LoVo (cell line): ENCODE measurements around the gene C22orf23.

Experiments
- DNase-seq: peaks from one replicate; pipeline ENCODE4 v3.0.0-alpha.2; 2016; ENCODE audit warnings: low spot score

The C22orf23 gene

DNA sequence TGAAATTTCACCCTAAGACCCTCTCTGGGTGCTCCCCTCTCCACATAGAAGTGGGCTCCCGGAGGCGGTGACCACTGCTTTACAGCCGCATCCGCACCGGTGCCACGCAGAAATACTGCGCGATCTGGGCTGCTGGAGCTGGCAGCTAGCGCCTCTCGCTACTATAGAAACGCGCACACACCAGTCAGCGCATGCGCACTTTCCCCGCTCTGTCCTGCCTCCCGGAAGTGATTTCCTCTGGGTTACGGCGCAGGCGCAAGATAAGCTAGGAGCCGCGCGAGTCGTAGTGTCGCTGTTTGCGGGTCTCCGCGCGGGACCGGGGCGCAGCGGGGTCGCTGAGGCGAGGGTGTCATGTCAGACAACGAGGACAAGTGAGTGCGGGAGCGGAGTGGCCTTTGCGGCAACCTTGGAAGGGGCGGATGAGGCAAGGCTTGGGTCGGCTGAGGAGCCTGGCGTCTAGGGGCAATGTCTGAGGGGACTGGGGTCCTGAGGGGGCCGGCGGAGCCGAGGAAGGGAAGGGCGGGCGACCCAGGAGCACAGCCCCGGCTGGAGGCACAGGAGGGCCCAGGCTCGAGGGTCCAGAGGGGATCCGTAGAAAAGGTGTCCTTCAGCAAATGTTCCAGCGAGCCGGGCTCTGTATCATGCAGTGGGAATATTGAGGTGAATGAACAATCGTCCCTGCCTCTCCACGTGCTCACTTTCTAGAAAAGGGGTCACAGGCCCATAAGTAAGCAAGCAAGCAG is at the start of gene C22orf23, which contains the start of gene POLR2F:
TSS of gene C22orf23 (minus strand) at position 165 of the 743 bp plus-strand sequence. CDS start 452 bp downstream, outside the sequence.
TSS of gene POLR2F (plus strand) at position 263 of the 743 bp plus-strand sequence. CDS start at position 352, 89 bp downstream.
- peak; percentile 98 for DNase-seq

DNA sequence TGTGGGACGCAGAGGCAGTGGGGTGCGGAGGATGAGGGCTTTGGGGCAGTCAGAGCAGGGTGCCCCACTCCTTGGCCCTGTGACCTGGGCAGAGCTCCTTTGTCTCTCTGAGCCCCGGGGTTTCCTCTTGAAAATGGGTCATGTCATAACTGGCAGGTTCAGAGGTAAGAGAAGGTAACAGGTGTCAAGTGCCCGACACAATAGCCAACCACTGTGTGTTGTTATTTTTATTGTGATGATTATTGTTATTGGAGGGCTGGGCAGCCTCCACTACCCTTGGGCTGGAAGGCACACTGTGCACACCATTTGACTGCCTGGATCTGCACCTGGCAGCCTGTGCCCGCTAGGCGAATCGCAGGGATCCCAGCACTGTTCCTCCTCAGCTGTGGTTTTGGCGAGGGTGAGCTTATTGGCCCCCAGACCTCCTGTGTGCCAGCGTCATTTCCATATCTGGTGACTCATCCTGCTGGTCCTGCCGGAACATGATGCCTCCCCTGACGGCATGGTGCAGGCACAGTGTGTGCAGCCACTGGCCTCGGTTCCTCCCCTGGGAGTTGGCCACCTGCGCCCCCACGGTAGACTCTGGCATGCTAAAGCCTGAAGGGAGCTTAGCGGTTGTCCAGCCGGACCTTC is 46.4 kb upstream of the C22orf23 start:
- DNase-seq: peak; percentile 7

- DNase-seq: peak; percentile 36
These were observed 45.8 kb upstream of the C22orf23 start for GRCh38 chr22:37999236-37999635.

DNA sequence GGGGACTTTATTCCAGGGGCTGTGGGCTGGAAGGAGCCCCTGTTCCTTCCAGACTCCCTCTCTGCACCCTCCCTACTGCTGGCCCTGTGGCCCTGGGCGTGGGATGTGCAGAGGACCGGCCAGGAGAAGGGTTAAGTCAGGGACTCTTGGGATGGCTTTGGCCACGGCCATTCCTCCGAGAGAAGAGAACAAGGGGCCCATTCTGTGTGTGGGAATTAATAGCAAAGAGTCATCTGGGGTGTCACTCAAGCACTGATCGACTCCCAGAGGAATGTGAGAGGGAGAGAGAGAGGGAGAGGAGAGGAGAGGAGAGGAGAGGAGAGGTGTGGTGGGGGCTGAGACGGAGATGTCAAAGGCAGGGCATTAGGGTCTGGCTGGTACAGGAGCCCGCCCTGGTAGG is 45.1 kb upstream of the C22orf23 start:
- no peak for DNase-seq

GRCh38 chr22:37996515-37997246 is 43.3 kb upstream of the C22orf23 start:
- DNase-seq: no peak

DNA sequence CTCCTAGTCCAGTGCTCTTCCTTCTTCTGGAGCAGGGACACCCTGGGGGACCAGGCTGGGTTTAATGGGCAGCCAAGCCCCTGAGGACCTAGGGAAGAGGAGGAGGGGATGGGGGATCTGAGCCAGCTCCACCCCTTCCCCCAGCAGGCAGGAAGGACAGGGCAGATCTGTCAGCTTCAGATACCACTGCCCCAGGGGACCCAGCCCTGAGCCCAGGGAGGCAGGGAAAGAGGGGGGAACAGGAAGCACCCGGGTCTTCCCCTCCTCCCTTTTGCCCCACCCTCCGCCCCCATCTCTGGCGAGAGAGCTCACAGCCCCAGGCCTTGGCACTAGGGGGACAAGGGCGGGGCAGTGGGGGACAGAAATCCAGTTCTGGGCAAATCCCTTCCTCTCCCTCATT is 42.7 kb upstream of the C22orf23 start:
- no peak for DNase-seq

GRCh38 chr22:37995460-37995859 is 42.1 kb upstream of the C22orf23 start:
- no peak for DNase-seq

- no peak for DNase-seq
These were observed 41.6 kb upstream of the C22orf23 start for GRCh38 chr22:37994982-37995381.

DNA sequence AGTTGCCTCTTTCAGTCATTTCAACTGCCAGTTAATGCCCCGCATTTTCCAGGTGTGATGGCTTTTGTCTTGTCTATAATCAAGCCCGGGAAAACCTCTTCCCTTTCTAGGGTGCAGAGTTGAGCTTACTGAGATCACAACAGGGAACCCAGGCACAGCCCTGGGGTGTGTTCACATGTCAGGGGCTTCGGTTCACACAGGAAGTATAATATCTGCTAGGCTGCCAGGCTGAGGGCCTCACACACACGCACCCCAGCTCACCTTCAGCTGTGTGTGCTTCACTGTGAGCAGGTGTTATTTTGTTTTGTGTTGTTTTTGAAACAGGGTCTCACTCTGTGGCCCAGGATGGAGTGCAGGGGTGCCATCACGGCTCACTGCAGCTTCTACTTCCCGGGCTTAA is 40.6 kb upstream of the C22orf23 start:
- no peak for DNase-seq

- no peak for DNase-seq
These were observed 38.5 kb upstream of the C22orf23 start for GRCh38 chr22:37991731-37992442.

- no peak for DNase-seq
These were observed 37.5 kb upstream of the C22orf23 start for GRCh38 chr22:37990862-37991261.

GRCh38 chr22:37990301-37990700 is 36.9 kb upstream of the C22orf23 start:
- DNase-seq: no peak

GRCh38 chr22:37989146-37990045 is 36.0 kb upstream of the C22orf23 start:
- DNase-seq: no peak

DNA sequence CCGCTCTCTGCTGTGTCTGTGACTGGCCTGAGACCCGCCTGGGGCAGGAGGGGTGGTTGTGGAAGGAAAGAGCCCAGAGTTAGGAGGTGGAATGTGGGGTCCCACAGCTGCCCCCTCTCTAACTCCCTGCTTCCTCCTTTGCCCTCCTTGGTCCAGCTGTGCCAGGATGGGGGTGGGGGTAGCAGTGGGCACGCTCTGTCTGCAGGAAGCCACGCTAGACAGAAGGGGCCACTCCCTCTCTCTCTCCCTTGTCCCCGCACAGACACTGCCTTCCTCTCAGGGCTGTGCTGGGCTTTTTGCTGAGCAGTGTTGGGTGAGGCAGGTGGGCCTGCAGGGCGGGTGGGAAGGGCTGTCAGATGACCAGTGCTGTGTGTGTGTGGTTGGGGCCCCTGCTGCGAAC is 33.0 kb upstream of the C22orf23 start:
- DNase-seq: no peak

- no peak for DNase-seq
These were observed 32.4 kb upstream of the C22orf23 start for GRCh38 chr22:37985751-37986281.

DNA sequence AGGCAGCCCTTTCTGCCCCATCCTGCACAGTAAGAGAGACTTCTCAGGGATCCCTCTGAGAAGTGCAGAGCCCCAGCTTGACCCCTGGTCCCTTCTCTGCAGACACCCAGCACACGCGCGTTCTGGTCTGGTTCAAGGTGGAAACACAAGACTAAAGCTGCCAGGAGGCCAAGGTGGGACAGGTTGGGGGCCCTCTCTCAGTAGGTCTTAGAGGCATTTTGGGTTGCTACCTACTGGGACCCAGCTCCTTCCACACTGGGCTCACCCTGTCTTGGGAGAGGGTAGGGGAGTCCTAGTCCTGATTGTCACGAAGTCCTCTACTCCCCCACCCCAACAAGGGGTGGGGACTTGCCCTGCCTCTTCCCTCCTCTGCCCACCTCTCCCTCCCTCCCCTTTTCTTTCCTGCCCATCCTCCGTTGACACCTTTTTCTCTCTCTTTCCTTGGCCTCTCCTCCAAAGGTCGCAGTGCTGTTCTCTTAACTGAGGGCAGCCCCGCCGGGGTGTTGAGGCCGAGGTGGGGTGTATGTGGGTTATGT is 31.7 kb upstream of the C22orf23 start:
- DNase-seq: no peak

GRCh38 chr22:37983860-37984791 is 30.7 kb upstream of the C22orf23 start, which contains the start of gene SOX10:
TSS of gene SOX10 (minus strand) at chr22:37984555. CDS start at chr22:37983784, 771 bp downstream.
- no peak for DNase-seq

DNA sequence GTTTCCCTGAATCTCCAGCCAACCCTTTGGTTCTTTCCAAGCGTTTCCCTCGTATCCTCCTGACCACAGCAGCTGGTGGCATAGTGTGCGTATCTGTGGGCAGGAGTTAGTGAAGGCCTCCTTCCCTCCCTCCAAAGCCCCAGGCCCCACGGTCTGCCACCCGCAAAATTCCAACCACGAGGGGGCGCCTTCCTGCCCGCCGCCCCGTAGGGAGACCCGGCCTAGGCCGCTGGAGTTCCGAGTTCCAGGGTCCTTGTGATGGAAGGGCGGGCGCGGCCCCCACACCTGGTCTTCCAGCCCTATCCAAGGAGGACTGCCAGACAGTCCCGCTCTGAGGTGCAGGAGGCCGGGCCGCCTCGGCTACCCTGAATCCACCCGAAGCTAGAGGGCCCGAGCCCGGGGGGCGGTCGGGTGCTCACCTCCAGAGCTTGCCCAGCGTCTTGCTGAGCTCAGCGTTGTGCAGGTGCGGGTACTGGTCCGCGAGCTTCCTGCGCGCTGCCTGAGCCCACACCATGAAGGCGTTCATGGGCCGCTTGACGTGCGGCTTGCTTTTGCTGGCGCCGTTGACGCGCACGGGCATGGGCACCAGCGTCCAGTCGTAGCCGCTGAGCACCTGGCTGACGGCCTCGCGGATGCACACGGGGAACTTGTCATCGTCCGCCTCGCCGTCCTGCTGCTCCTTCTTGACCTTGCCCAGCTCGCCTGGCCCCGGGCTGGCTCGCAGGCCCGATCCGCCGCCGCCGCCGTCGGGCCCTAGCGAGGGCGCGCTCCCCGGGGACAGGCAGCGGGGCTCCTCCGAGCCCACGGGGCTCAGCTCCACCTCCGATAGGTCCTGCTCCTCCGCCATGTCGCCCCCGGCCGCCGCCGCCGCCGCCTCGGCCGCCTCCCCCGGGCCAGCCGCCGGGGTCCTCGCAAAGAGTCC is 29.8 kb upstream of the C22orf23 start:
- no peak for DNase-seq
